Activated gamma-delta T cell treated with anti-CD3 and anti-CD28 coated beads, Interleukin-2, amount 50 U/mL, for 16 hours (primary cell): Measurements from ENCODE around the gene PFN2.
"Not testable (repeated sequence)": the region's sequence is repeated elsewhere in the genome, so short reads cannot be mapped to it uniquely, and the experiment has no call there.

Experiments used
- DNase-seq: peaks from one replicate; pipeline ENCODE4 v3.0.0-alpha.2; 2020; ENCODE audit warnings: low read depth

The PFN2 gene, protein sequence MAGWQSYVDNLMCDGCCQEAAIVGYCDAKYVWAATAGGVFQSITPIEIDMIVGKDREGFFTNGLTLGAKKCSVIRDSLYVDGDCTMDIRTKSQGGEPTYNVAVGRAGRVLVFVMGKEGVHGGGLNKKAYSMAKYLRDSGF

DNA sequence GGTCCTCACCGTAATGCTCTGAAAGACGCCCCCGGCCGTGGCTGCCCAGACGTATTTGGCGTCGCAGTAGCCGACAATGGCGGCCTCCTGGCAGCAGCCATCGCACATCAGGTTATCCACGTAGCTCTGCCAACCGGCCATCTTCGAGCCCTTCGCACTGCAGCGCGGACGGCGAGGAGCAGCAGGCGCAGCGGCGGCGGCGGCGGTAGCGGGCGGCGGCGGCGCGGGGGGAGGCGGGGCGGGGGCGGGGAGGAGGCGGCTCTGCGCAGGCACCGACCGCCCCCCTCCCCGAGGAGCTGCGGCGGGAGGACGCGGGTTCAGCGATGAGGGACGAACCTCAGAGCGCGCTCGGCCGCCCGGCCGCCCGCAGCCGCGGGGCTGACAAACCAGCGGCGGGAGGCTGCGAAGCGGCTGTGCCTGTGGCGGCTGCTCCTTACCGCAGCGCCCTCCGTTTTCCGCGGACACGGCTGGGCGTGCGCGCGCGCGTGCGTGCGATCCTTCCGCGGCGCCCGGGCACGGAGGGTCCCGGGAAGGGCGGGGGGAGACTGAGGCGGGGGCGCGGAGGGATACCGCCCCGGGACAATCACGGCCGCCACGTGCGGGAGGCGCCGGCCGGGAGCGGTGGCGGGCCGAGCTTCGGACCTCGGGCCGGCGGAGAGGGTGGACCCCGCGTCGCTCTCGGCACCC lies at the start of gene PFN2:
PFN2 (minus strand) TSS at position 180 of the 687 bp plus-strand sequence; CDS start at position 141, 39 bp downstream.
- peak; percentile 16 for DNase-seq

DNA sequence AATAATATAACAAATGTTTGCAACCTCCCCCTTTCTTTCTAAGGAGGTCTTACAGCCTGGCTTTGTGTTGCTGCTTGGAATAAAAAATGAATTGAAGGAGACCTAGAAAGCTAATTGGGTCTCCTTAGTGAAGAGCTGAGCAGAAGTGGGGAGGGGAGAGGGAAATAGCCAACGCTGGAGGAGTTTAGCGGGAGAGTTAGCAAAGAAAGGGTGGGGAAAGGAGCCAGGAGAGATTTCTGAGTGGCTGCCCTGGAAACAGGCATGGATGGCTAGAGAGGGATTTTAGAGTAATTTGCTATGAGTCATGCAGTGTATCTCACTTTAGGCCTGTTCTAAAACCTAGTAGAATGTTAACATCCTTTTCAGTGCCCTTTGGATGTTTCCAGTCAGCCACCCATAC lies 45.2 kb upstream of the PFN2 start:
- no peak for DNase-seq

- DNase-seq: no peak
Observed at GRCh38 chr3:150014782-150015181, 44.1 kb upstream of the PFN2 start.

DNA sequence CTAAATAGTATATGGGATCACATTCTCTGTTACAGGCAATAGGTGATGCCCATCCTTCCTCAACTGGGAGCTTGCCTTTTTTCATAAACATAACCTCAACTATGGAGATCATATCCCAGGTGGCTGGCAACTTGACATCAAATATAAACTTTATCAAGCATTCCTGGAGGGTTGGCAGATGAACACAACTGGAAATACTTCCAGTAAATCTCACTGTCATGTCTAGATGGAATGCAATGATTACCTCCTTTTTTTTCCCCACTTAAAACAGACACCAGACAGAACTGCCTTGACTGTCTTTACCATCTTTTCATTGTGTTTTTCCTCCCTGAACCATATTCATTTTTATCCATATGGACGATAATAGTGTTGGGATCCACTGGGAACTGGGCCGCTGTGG lies 43.1 kb upstream of the PFN2 start:
- DNase-seq: no peak

DNA sequence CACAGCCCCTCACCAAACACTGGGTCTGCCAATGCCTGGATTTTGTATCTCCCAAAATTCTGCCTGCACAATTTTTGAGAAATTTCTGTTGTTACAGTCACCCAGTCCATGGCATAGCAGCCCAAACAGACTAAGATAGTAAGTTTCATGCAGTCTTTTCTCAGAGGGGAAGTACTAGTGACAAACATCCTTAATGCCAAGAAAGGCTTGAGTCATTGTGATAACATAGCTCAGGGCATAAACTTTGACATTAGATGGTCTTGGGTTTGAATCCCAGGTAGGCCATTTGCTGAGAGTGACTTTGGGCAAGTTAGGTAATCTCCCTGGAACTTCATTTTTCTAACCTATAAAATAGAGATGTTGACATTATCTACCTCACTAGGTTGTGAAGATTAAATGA lies 36.1 kb upstream of the PFN2 start:
- DNase-seq: no peak

- DNase-seq: no peak
Observed at GRCh38 chr3:150005243-150006112, 34.8 kb upstream of the PFN2 start.

GRCh38 chr3:150000641-150001040 lies 29.9 kb upstream of the PFN2 start:
- no peak for DNase-seq

GRCh38 chr3:149999421-149999820 lies 28.7 kb upstream of the PFN2 start:
- DNase-seq: no peak

GRCh38 chr3:149998946-149999345 lies 28.3 kb upstream of the PFN2 start:
- no peak for DNase-seq

GRCh38 chr3:149992416-149993058 lies 21.8 kb upstream of the PFN2 start:
- DNase-seq: no peak

- no peak for DNase-seq
Observed at GRCh38 chr3:149990423-149990948, 19.8 kb upstream of the PFN2 start.

- no peak for DNase-seq
Observed at GRCh38 chr3:149989307-149989706, 18.6 kb upstream of the PFN2 start.

DNA sequence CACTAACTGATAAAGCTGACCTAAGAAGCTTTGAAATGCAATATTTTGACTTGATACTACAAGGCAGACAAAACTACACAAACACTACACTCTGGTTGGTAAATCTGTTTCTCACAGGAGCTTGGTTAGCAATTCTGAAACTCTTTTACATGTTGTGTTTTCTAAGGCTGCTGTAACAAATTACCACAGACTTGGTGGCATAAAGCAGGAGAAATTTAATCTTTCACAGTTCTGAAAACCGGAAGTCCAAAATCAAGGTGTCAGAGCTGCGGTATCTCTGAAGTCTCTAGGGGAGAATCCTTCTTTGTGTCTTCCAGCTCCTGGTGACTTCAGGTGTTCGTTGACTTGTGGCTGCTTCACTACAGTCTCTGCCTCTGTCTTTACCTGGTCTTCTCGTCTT lies 12.9 kb upstream of the PFN2 start:
- DNase-seq: no peak

GRCh38 chr3:149983053-149983452 lies 12.4 kb upstream of the PFN2 start:
- DNase-seq: not testable (repeated sequence)

DNA sequence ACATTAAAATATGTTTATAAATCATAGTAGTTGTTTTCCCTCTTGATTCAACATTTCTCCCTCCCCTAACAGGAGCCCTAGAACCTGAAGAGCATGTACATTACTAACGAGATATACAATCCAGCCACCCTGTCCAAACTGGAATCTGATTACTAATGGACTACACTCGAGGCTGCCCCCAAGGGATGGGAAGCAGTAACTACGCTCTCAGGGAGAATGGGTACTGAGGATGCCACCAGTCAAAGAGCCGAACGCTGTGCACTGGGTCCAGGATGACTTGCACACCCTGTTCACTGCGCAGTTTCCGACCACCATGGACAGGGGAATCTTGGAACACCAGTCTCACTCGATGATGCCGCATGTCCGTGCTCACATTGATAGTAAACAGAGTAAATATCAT lies 11.3 kb upstream of the PFN2 start:
- not testable (repeated sequence) for DNase-seq

DNA sequence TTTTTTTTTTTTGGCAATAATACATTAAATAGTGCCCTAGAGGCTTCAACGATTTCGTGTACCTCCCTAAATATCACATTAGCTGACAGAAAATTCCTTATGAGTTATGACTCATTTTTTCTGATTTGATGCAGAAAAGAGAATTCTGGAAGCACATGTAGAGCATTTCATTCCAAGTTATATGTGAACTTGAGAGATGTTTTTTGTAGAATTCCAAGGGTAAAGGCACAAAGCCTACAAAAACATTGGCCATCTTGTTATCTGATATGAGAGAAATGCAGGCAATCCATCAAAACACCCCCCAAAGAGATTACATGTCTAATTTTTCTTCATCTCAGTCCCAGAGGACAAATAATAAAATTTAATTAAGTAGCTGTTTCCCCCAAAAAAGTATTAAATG lies 6.7 kb upstream of the PFN2 start:
- no peak for DNase-seq

- no peak for DNase-seq
Observed at GRCh38 chr3:149975919-149976318, 5.2 kb upstream of the PFN2 start.

DNA sequence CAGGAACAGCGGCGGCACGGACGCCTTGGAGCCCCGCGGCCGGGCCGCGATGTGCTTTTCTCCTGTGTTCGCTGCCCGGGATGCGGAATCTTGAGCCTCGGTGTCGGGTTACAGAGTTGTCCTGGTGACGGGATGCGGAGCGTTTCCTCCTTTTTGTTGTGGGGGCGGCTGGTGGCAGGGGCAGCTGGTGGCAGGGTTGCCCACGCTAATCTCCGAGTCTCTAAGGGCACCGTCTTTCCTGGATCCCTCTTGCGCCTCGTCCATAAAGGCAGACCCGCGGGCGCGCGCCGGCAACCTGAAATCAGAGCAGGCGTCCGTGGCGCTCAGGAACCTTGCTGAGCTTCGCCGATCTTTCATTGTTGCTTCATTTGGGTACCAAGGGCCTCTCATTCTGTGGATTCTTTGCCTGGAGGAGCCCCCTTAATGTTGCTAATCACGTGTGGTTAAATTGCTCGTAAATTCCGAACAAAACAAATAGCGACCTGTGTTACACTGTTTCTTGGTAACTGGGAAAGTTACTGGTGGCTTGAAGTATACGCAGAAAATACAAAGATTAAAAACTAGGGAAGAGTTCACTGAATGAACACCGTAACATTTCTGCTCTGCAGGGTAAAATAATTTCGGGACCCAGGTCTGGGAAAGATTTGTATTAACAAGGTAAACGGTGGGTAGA lies 844 bp upstream of the PFN2 start:
- peak; percentile 4 for DNase-seq

- peak; percentile 57 for DNase-seq
Observed at GRCh38 chr3:149969940-149970715, 567 bp downstream of the PFN2 start.

DNA sequence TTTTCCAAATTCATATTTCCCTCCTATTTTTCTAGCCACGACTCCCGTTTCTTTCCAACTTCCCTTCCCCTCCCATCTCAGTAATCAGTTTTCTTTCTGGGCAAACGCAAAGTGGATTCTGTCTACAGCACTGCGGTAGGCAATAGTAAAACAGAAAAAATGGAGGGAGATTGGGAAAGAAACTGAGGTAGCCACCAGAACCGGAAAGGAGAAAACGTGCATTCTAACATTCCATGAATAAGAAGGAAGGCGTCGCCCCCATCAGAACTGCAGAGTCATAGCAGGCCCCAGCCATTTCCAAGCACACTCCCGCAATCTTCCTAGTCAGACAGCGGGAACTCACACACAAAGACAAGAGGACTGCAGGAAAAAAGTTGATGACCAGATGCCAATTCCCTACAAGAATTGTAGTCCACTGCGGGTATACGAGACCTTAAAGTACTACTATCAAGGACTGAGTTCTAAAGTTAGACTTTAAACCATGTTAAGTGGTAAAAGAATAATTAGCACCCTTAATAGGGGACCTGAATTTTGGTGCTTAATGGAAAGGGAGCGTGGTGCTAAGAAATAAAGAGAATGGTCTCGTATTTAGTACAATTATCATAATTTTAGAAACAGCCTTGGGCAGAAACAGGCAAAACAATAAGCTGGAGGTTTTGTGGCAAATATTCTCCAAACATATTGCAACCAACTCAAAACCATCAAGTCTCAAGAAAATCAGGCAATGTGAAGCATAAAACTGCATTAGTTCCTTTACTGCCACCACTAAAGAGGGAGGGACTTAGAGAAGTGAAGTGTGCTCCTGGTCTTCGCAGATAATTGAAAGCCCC lies 1.4 kb downstream of the PFN2 start:
- DNase-seq: no peak
